Measurements from ENCODE around the gene GLYATL1B. TPM values are rescaled to one million over a fixed set of nuclear protein-coding genes. Genes with fewer than 3 reads are reported as not detected.

The GLYATL1B gene
- total and polyA plus RNA-seq, 2 of the 4 experiments (the other 2 are of a cell fraction), result not detected

GRCh38 chr11:59069087-59069486 lies 17.0 kb upstream of the GLYATL1B start:
- BruUV-seq (replicated peaks), result no TSS peak
- H4K20me1 ChIP-seq (ENCODE audit: insufficient read depth, low read length), result no peaks in the 10 kb centered on the region
- H4K8ac ChIP-seq (ENCODE audit: low read depth in 2 of 2, low read length in 2 of 2), result no peak overlapping the region
- peaks cover 10% of the 10 kb centered on the region for H3K27me3 ChIP-seq (ENCODE audit: control insufficient read depth, insufficient read depth, low read length)
- H2BK15ac ChIP-seq (ENCODE audit: low read depth, low read length), result no peak overlapping the region
- WGBS, 2 experiments (ENCODE audit: extremely low coverage in 2 of 2, insufficient read length in 1 of 2), result no CpG with 5 or more reads among the region's 1 CpG
- no peaks in the 10 kb centered on the region for H3K36me3 ChIP-seq (ENCODE audit: control insufficient read depth, insufficient read depth, low read length)
- no peak overlapping the region for H3K14ac ChIP-seq (replicated peaks; ENCODE audit: low read depth, low read length)
- H3K4me3 ChIP-seq (ENCODE audit: insufficient read depth, low read depth, low read length), result no peak overlapping the region
- H3K79me1 ChIP-seq (ENCODE audit: low read depth in 1 of 2, low read length in 2 of 2), result no peaks in the 10 kb centered on the region
- no peak overlapping the region for H2AK9ac ChIP-seq (replicated peaks; ENCODE audit: low read depth, low read length, poor library complexity)
- no peak overlapping the region for H3K4ac ChIP-seq (ENCODE audit: low read depth, low read length)
- no peak overlapping the region for H3K23ac ChIP-seq (ENCODE audit: low read depth, low read length)
- DNase-seq (peak; percentile 5), ATAC-seq (ENCODE audit: low read depth) (no peak)
- no peak overlapping the region for H2BK20ac ChIP-seq (ENCODE audit: low read depth, low read length)
- dilution Hi-C loops (cut with HindIII; ENCODE audit: low sequenced_read_pairs, unreplicated experiment), result no loop called here
- ChIA-PET CTCF (no interaction called here), POLR2A (ENCODE audit: unreplicated experiment) (no interaction called here)
- H3K4me2 ChIP-seq (ENCODE audit: low read depth, low read length), result no peak overlapping the region
- H4K91ac ChIP-seq (ENCODE audit: insufficient read depth, low read depth, low read length), result no peak overlapping the region
- no peak overlapping the region for H3K56ac ChIP-seq (ENCODE audit: extremely low read depth, insufficient read depth, low read length)
- in situ Hi-C loops (cut with MboI; ENCODE audit: low sequenced_read_pairs), result no loop called here
- H3K9me3 ChIP-seq (ENCODE audit: control insufficient read depth, insufficient read depth, low read length), result no peaks in the 10 kb centered on the region
- H3K9ac ChIP-seq (ENCODE audit: low read depth, low read length), result no peak overlapping the region
- TF ChIP-seq RCOR1 (IDR thresholded peaks at IDR 0.05; ENCODE audit: insufficient replicate concordance, low read length) (no peak), CTCF (conservative IDR thresholded peaks at IDR 0.05; ENCODE audit: low read depth, low read length) (no peak), FOS (IDR thresholded peaks at IDR 0.05; ENCODE audit: low read depth, low read length) (no peak), MAZ (IDR thresholded peaks at IDR 0.05; ENCODE audit: borderline replicate concordance, low read depth, low read length) (no peak), MXI1 (IDR thresholded peaks at IDR 0.05; ENCODE audit: borderline replicate concordance, low read depth, low read length) (no peak), USF2 (IDR thresholded peaks at IDR 0.05; ENCODE audit: low read depth, low read length) (no peak)
- no peak overlapping the region for H3K27ac ChIP-seq (ENCODE audit: insufficient read depth, low read length)
- H2AK5ac ChIP-seq (ENCODE audit: low read depth, low read length), result no peak overlapping the region
- H2BK120ac ChIP-seq (ENCODE audit: low read depth, low read length), result no peak overlapping the region
- H3K9me1 ChIP-seq (ENCODE audit: insufficient read depth, low read length), result no peaks in the 10 kb centered on the region
- no peak overlapping the region for H4K5ac ChIP-seq (ENCODE audit: low read depth, low read length)
- H3K18ac ChIP-seq (ENCODE audit: low read depth, low read length), result no peak overlapping the region
- H2AFZ ChIP-seq (replicated peaks; ENCODE audit: low read length, poor library complexity), result no peak overlapping the region
- intact Hi-C loops (cut with micrococcal nuclease), result no loop called here
- no peak overlapping the region for H2BK5ac ChIP-seq (ENCODE audit: low read depth, low read length, poor library complexity, severe bottlenecking)
- H3K4me1 ChIP-seq (ENCODE audit: control insufficient read depth, insufficient read depth, low read length), result no peaks in the 10 kb centered on the region

Measured in IMR-90 (cell line).